ENCODE data around the gene SP5.

SP5 gene

DNA sequence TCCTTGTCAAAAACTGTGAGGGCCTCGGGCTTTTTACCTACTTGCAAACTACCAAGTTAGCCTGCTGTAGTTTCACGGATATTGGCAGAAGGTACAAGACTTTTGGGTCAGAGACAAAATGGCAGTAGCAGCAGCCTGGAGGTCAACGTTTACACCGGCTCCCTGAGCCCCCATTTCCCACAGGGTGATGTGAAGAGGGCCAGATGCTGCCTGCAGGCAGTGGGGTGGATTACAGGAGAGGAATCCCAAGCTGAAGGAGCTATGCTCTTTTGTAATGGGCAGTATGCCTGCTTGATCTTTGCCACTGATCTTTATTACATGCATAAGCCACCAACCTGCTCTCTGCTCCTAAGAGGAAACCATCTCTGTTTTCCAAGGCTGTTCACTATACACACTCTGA lies 29.5 kb upstream of the SP5 start:
- no peak overlapping the region for H2AFZ ChIP-seq (ENCODE audit: low read depth, low read length, severe bottlenecking)
- no peaks in the 10 kb centered on the region for H3K9me2 ChIP-seq (replicated peaks; ENCODE audit: insufficient read depth, low read length)
- H3K36me3 ChIP-seq (ENCODE audit: low read length) = no peaks in the 10 kb centered on the region
- H3K27me3 ChIP-seq (ENCODE audit: low read length) = no peaks in the 10 kb centered on the region
- H3K27ac ChIP-seq (ENCODE audit: low read depth, low read length) = no peak overlapping the region
- H4K20me1 ChIP-seq (ENCODE audit: low read depth, low read length) = no peaks in the 10 kb centered on the region
- H3K79me2 ChIP-seq (ENCODE audit: insufficient read depth, low read length) = no peaks in the 10 kb centered on the region
- H3F3A ChIP-seq (ENCODE audit: insufficient read depth) = no peaks in the 10 kb centered on the region
- H3K4me2 ChIP-seq (ENCODE audit: low read depth, low read length, poor library complexity, severe bottlenecking) = no peak overlapping the region
- no peak overlapping the region for H3K4me3 ChIP-seq (ENCODE audit: insufficient read depth, low read length, poor library complexity, severe bottlenecking)
- TF ChIP-seq, protein P1, sequence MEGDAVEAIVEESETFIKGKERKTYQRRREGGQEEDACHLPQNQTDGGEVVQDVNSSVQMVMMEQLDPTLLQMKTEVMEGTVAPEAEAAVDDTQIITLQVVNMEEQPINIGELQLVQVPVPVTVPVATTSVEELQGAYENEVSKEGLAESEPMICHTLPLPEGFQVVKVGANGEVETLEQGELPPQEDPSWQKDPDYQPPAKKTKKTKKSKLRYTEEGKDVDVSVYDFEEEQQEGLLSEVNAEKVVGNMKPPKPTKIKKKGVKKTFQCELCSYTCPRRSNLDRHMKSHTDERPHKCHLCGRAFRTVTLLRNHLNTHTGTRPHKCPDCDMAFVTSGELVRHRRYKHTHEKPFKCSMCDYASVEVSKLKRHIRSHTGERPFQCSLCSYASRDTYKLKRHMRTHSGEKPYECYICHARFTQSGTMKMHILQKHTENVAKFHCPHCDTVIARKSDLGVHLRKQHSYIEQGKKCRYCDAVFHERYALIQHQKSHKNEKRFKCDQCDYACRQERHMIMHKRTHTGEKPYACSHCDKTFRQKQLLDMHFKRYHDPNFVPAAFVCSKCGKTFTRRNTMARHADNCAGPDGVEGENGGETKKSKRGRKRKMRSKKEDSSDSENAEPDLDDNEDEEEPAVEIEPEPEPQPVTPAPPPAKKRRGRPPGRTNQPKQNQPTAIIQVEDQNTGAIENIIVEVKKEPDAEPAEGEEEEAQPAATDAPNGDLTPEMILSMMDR (IDR thresholded peaks at IDR 0.05; ENCODE audit: insufficient read depth, low read length, poor library complexity, severe bottlenecking) = no peak
- TF ChIP-seq EZH2phosphoT487 (conservative IDR thresholded peaks at IDR 0.05; ENCODE audit: low read length) = no peak
- H3K9ac ChIP-seq (ENCODE audit: low read length) = no peak overlapping the region
- H3K9me3 ChIP-seq (ENCODE audit: insufficient read depth, low read length) = no peaks in the 10 kb centered on the region

DNA sequence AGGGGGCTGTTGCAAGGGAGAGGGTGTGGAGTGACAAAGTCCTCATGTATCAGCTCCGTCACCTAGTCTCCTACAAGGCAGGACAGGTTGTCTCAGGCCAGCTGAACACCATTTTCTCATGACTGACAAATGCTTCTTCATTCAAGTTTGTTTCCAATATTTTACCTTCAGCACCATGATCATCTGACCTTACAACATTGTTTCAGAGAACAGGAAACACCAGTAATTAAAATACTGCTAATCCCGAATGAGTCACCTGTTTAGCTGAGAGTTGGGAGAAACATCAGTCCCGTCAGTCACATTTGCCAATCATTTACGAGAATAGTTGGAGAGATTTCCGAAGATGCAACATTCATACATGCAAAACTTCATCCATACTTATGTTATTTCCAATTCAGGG lies 25.7 kb upstream of the SP5 start:
- H3K4me3 ChIP-seq (ENCODE audit: insufficient read depth, low read length, poor library complexity, severe bottlenecking) = no peak overlapping the region
- no peaks in the 10 kb centered on the region for H3K36me3 ChIP-seq (ENCODE audit: low read length)
- no peak overlapping the region for H3K9ac ChIP-seq (ENCODE audit: low read length)
- H3K9me2 ChIP-seq (replicated peaks; ENCODE audit: insufficient read depth, low read length) = no peaks in the 10 kb centered on the region
- H3F3A ChIP-seq (ENCODE audit: insufficient read depth) = no peaks in the 10 kb centered on the region
- TF ChIP-seq EZH2phosphoT487 (conservative IDR thresholded peaks at IDR 0.05; ENCODE audit: low read length) = no peak
- TF ChIP-seq, protein P1 (IDR thresholded peaks at IDR 0.05; ENCODE audit: insufficient read depth, low read length, poor library complexity, severe bottlenecking) = no peak
- no peaks in the 10 kb centered on the region for H3K79me2 ChIP-seq (ENCODE audit: insufficient read depth, low read length)
- H3K27me3 ChIP-seq (ENCODE audit: low read length) = no peaks in the 10 kb centered on the region
- no peak overlapping the region for H3K27ac ChIP-seq (ENCODE audit: low read depth, low read length)
- H4K20me1 ChIP-seq (ENCODE audit: low read depth, low read length) = no peaks in the 10 kb centered on the region
- no peak overlapping the region for H2AFZ ChIP-seq (ENCODE audit: low read depth, low read length, severe bottlenecking)
- no peak overlapping the region for H3K4me2 ChIP-seq (ENCODE audit: low read depth, low read length, poor library complexity, severe bottlenecking)
- H3K9me3 ChIP-seq (ENCODE audit: insufficient read depth, low read length) = no peaks in the 10 kb centered on the region

DNA sequence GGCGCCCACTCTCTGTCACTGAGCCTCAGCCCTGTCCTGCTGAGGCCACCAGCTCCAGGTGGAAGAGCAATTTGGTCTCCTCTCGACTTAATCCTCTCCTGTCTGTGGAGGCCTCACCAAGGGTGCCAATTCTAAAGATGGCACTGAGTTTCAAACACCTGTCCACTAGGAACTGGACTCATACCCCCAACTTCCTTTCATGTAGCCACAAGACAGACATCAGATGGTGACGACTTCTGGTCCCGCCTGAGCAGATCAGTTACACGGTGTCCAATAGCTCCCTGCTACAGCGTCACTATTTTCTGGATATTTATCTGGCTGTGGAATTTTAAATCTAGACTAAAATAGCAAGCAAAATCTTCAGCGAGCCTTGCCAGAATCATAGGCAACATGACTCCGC lies 24.5 kb upstream of the SP5 start:
- Histone ChIP-seq H3K4me2 (ENCODE audit: low read depth, low read length, poor library complexity, severe bottlenecking) (no peak overlapping the region), H3K27ac (ENCODE audit: low read depth, low read length) (no peak overlapping the region), H3K9ac (ENCODE audit: low read length) (no peak overlapping the region), H3K9me2 (replicated peaks; ENCODE audit: insufficient read depth, low read length) (no peaks in the 10 kb centered on the region), H3K9me3 (ENCODE audit: insufficient read depth, low read length) (no peaks in the 10 kb centered on the region), H3K27me3 (ENCODE audit: low read length) (no peaks in the 10 kb centered on the region), H2AFZ (ENCODE audit: low read depth, low read length, severe bottlenecking) (no peak overlapping the region), H3F3A (ENCODE audit: insufficient read depth) (no peaks in the 10 kb centered on the region), H3K79me2 (ENCODE audit: insufficient read depth, low read length) (no peaks in the 10 kb centered on the region), H4K20me1 (ENCODE audit: low read depth, low read length) (no peaks in the 10 kb centered on the region), H3K4me3 (ENCODE audit: insufficient read depth, low read length, poor library complexity, severe bottlenecking) (no peak overlapping the region), H3K36me3 (ENCODE audit: low read length) (no peaks in the 10 kb centered on the region)
- TF ChIP-seq, protein P1 (IDR thresholded peaks at IDR 0.05; ENCODE audit: insufficient read depth, low read length, poor library complexity, severe bottlenecking) = no peak
- TF ChIP-seq EZH2phosphoT487 (conservative IDR thresholded peaks at IDR 0.05; ENCODE audit: low read length) = no peak

DNA sequence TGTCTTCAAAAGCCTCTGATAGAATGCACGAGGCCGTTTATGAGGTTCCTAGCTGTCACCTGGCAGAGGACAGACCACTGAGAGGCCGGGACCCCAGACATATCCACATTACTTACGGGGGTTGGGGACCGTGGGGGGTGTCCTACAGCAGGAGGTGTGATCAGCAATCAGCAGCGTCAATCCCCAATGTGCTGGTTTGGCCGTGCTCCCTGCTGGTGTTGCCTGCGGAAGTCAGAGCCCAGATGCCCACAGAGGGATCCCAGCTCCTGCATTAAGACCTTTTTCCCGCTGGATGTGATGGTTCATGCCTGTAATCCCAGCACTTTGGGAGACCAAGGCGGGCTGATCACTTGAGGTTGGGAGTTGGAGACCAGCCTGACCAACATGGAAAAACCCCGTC lies 20.8 kb upstream of the SP5 start:
- TF ChIP-seq, protein P1 (IDR thresholded peaks at IDR 0.05; ENCODE audit: insufficient read depth, low read length, poor library complexity, severe bottlenecking) = no peak
- TF ChIP-seq EZH2phosphoT487 (conservative IDR thresholded peaks at IDR 0.05; ENCODE audit: low read length) = no peak

More for the DNA sequence above, 20.8 kb upstream of the SP5 start:
- no peaks in the 10 kb centered on the region for H3K9me3 ChIP-seq (ENCODE audit: insufficient read depth, low read length)
- H4K20me1 ChIP-seq (ENCODE audit: low read depth, low read length) = no peaks in the 10 kb centered on the region
- H3K4me3 ChIP-seq (ENCODE audit: insufficient read depth, low read length, poor library complexity, severe bottlenecking) = no peak overlapping the region
- no peak overlapping the region for H3K9ac ChIP-seq (ENCODE audit: low read length)
- no peak overlapping the region for H3K4me2 ChIP-seq (ENCODE audit: low read depth, low read length, poor library complexity, severe bottlenecking)
- H3K79me2 ChIP-seq (ENCODE audit: insufficient read depth, low read length) = no peaks in the 10 kb centered on the region
- no peak overlapping the region for H3K27ac ChIP-seq (ENCODE audit: low read depth, low read length)
- no peaks in the 10 kb centered on the region for H3K27me3 ChIP-seq (ENCODE audit: low read length)
- no peak overlapping the region for H2AFZ ChIP-seq (ENCODE audit: low read depth, low read length, severe bottlenecking)
- H3K9me2 ChIP-seq (replicated peaks; ENCODE audit: insufficient read depth, low read length) = no peaks in the 10 kb centered on the region
- H3K36me3 ChIP-seq (ENCODE audit: low read length) = no peaks in the 10 kb centered on the region
- H3F3A ChIP-seq (ENCODE audit: insufficient read depth) = no peaks in the 10 kb centered on the region

Data from SU-DHL-6 (cell line).